ENCODE data around the gene OR8B2. TPM values are rescaled to one million over a fixed set of nuclear protein-coding genes. Genes with fewer than 3 reads are reported as not detected.

Gene OR8B2
- total RNA-seq, 1 donor from 2014 or later: not detected

Other genes with a start within 250 kb of the OR8B2 start
- not detected for gene OR10D3, start 201.2 kb downstream of the OR8B2 start, total RNA-seq
- not detected for gene OR8G1, start 143.4 kb downstream of the OR8B2 start, total RNA-seq
- gene OR8G5, start 128.1 kb downstream of the OR8B2 start, total RNA-seq: not detected
- not detected for gene OR8D1, start 70.5 kb downstream of the OR8B2 start, total RNA-seq
- not detected for gene OR8D2, start 64.3 kb downstream of the OR8B2 start, total RNA-seq
- gene OR8B3, start 14.5 kb upstream of the OR8B2 start, total RNA-seq: not detected
- not detected for gene OR8B4, start 40.4 kb upstream of the OR8B2 start, total RNA-seq
- not detected for gene OR8B8, start 61.2 kb upstream of the OR8B2 start, total RNA-seq
- gene OR8B12, start 159.2 kb upstream of the OR8B2 start, total RNA-seq: not detected
- not detected for gene OR8A1, start 185.5 kb upstream of the OR8B2 start, total RNA-seq
- not detected for gene PANX3, start 226.9 kb upstream of the OR8B2 start, total RNA-seq
- gene TBRG1, start 238.4 kb upstream of the OR8B2 start, total RNA-seq: 18.5 TPM

All from esophagus mucosa (tissue), 1 donor.